B cell (primary cell): ENCODE results near the gene DDAH2. TPM values are rescaled to one million over a fixed set of nuclear protein-coding genes. Genes with fewer than 3 reads are reported as not detected.

Experiments
- ATAC-seq: fragments of 200-7000 bp; cut with Tn5 transposase; one replicate; pipeline ENCODE4 v1.10.0; 2021; ENCODE audit warnings: low read depth, mild to moderate bottlenecking, moderate number of reproducible peaks, moderate library complexity
- CTCF ChIA-PET: fragments of 350-600 bp; sonication (Branson Sonifier 250); formaldehyde crosslinking; loops from one replicate; lab custom pipeline; 2021; ENCODE audit warnings: antibody characterized with exemption, inconsistent platforms; lab: Charles Lee
- POLR2A ChIA-PET: fragments of 350-600 bp; sonication (Branson Sonifier 250); formaldehyde crosslinking; loops from one replicate; lab custom pipeline; 2021; ENCODE audit warnings: antibody characterized with exemption; lab: Charles Lee
- DNase-seq: peaks from one replicate; pipeline ENCODE4 v3.0.0; 2013
- H2AFZ ChIP-seq: 2 replicates; pipeline ENCODE4 v1.6.1; 2012; ENCODE audit warnings: mild to moderate bottlenecking, low read depth, low read length; ENCODE audit not compliant: insufficient read depth, poor library complexity, severe bottlenecking
- H3K27ac ChIP-seq, 2 donors: 1 replicate in 1 of 2; 2 replicates in 1 of 2; pipeline ENCODE4 v1.5.1; 2012 to 2013; ENCODE audit warnings: low read length in 2 of 2, mild to moderate bottlenecking in 2 of 2, moderate library complexity in 1 of 2
- H3K27me3 ChIP-seq, 4 experiments: fragments of 200-600 bp in 1 of 4; sonication (generic) in 1 of 4; replicated peaks in 1 of 4; 1 replicate in 2 of 4; 2 replicates in 2 of 4; pipeline versions ENCODE4 v1.6.1 to v1.7.0; 2013 to 2016; ENCODE audit warnings: low read length in 3 of 4, mild to moderate bottlenecking in 2 of 4, mixed read lengths in 1 of 4, moderate library complexity in 1 of 4; ENCODE audit not compliant: insufficient read depth in 4 of 4, control insufficient read depth in 3 of 4; ENCODE audit errors: control extremely low read depth in 1 of 4
- H3K36me3 ChIP-seq, 2 experiments: replicated peaks in 1 of 2; 1 replicate in 1 of 2; 2 replicates in 1 of 2; pipeline versions ENCODE4 v1.6.1 to v1.7.1; 2013; ENCODE audit warnings: low read length in 1 of 2; ENCODE audit not compliant: insufficient read depth in 2 of 2, control insufficient read depth in 1 of 2; ENCODE audit errors: control extremely low read depth in 1 of 2, extremely low read depth in 1 of 2
- H3K4me1 ChIP-seq, 2 donors: fragments of 200-600 bp in 1 of 2; sonication (generic) in 1 of 2; 1 replicate in 1 of 2; 2 replicates in 1 of 2; pipeline versions ENCODE4 v1.5.1 to v1.6.1; 2013 to 2017; ENCODE audit warnings: low read length in 2 of 2; ENCODE audit not compliant: control insufficient read depth in 2 of 2, insufficient read depth in 2 of 2
- H3K4me2 ChIP-seq: replicated peaks from 2 replicates; pipeline ENCODE3; 2012; ENCODE audit warnings: mild to moderate bottlenecking, low read depth, low read length; ENCODE audit not compliant: poor library complexity, severe bottlenecking
- H3K4me3 ChIP-seq, 5 experiments: fragments of 200-600 bp in 1 of 5; sonication (generic) in 1 of 5; 1 replicate in 3 of 5; 2 replicates in 2 of 5; pipeline versions ENCODE4 v1.5.1 to v1.7.0; 2011 to 2016; ENCODE audit warnings: low read length in 4 of 5, mild to moderate bottlenecking in 4 of 5, low read depth in 2 of 5, control low read depth in 1 of 5, moderate library complexity in 1 of 5; ENCODE audit not compliant: insufficient read depth in 1 of 5; ENCODE audit errors: control extremely low read depth in 1 of 5, extremely low read depth in 1 of 5
- H3K79me2 ChIP-seq: fragments of 200-600 bp; sonication (generic); one replicate; pipeline ENCODE4 v1.6.0; 2016; ENCODE audit warnings: low read length; ENCODE audit not compliant: control insufficient read depth, insufficient read depth
- H3K9ac ChIP-seq: fragments of 200-600 bp; sonication (generic); 2 replicates; pipeline ENCODE4 v1.6.1; 2017; ENCODE audit warnings: mild to moderate bottlenecking, low read length, moderate library complexity
- H3K9me3 ChIP-seq, 3 donors: one replicate each; pipeline versions ENCODE4 v1.6.1 to v1.7.1; 2013; ENCODE audit warnings: low read length in 2 of 3; ENCODE audit not compliant: control insufficient read depth in 2 of 3, insufficient read depth in 1 of 3; ENCODE audit errors: control extremely low read depth in 1 of 3
- H4K20me1 ChIP-seq: 2 replicates; pipeline ENCODE4 v1.6.0; 2012; ENCODE audit warnings: mild to moderate bottlenecking, low read length; ENCODE audit not compliant: insufficient read depth, control insufficient read depth, poor library complexity, severe bottlenecking
- H3K27ac Mint-ChIP-seq: one replicate; pipeline ENCODE4 v1.8.0; 2021; ENCODE audit warnings: mixed read lengths
- H3K27me3 Mint-ChIP-seq: one replicate; pipeline ENCODE4 v1.8.0; 2021; ENCODE audit warnings: mixed read lengths
- H3K4me1 Mint-ChIP-seq: one replicate; pipeline ENCODE4 v1.8.0; 2021; ENCODE audit warnings: mixed read lengths
- H3K4me3 Mint-ChIP-seq: one replicate; pipeline ENCODE4 v1.8.0; 2021; ENCODE audit warnings: mixed read lengths
- H3K9me3 Mint-ChIP-seq: one replicate; pipeline ENCODE4 v1.8.0; 2022; ENCODE audit warnings: mixed read lengths; ENCODE audit not compliant: insufficient read depth
- EZH2 ChIP-seq: IDR thresholded peaks from 2 replicates; pipeline ENCODE4 v1.6.1; 2012; ENCODE audit warnings: borderline replicate concordance, low read depth, mild to moderate bottlenecking, moderate library complexity, low read length; ENCODE audit not compliant: insufficient read depth, poor library complexity, severe bottlenecking
- WGBS: methylation state at CpG from one replicate; pipeline ENCODE4 v1.1.5; 2013; ENCODE audit warnings: missing lambda C conversion rate; ENCODE audit not compliant: insufficient coverage; 5-methylcytosine and 5-hydroxymethylcytosine counted together
- intact Hi-C: fragments of 100-400 bp; cut with micrococcal nuclease; formaldehyde crosslinking; loops from one replicate; pipeline ENCODE4 v1.10.0; 2022
- polyA plus RNA-seq: library from polyadenylated mRNA; depleted of rRNA; stranded (reverse); fragments of >200 nt; gene quantifications from 2 replicates; pipeline ENCODE4 v1.2.3, GENCODE V29; 2012
- total RNA-seq, 2 donors: library from RNA; stranded (reverse); fragments of 120-200 nt in 1 of 2; gene quantifications; 1 replicate in 1 of 2; 2 replicates in 1 of 2; pipeline versions ENCODE4 v1.2.3 to v1.2.4, GENCODE V29; 2013 to 2022
- TF ChIP-seq, protein P1 (sequence below): fragments of 200-600 bp; IDR thresholded peaks from one replicate; pipeline ENCODE4 v1.8.0; 2022; ENCODE audit warnings: antibody characterized with exemption, mild to moderate bottlenecking

The DDAH2 gene
- total and polyA plus RNA-seq, 2 donors (not counting 1 experiment from before 2014, with no cell fraction given), result 59.2 to 87.2 TPM

DNA sequence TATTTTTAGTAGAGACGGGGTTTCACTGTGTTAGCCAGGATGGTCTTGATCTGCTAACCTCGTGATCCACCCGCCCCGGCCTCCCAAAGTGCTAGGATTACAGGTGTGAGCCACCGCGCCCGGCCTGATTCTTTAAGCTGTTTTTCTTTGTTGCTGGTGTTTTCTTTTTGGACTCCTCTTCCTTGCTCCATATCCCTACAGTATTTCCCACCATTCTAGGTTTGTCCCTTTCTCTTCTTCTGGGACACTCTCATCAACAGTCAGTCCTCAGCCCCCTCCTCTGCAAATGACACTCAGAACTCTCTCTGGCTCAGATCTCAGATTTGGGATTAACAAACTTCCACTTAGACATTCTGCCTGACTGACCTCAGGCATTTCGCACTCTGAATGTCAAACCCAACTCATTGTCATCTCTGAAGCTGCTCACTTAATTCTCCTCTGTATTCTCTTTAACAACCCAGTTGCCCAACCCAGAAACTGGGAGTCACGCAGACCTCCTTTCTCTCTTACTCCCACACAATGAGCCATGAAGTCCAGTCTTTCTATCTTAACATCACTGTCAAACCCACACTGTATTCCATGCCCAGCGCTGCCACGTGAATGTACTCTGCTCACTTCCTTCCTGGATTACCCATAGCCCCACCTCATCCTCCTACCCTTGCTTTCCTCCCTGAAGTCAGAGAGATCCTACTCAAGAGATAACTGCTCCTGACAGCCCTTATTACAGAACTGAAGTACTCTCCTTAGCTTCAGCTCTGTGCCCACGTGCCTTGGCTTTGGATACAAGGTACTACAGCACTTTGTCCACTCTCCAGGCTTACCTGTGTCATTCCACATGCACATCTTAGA lies 3.4 kb downstream of the DDAH2 start:
- Mint-ChIP-seq H3K4me1 (peaks cover 66% of the 10 kb centered on the region), H3K27ac (peak overlapping the region; percentile 95), H3K27me3 (no peaks in the 10 kb centered on the region), H3K4me3 (no peak overlapping the region), H3K9me3 (no peaks in the 10 kb centered on the region)
- Histone ChIP-seq H3K79me2 (peaks cover 22% of the 10 kb centered on the region), H3K27ac (peak overlapping the region in 1 of 2 donors; percentile 11), H4K20me1 (peaks cover 6% of the 10 kb centered on the region), H3K4me1 (peaks cover 43 to 56% of the 10 kb centered on the region in 2 donors), H2AFZ (no peak overlapping the region), H3K36me3 (peaks cover 0 to 22% of the 10 kb centered on the region in 2 experiments), H3K4me2 (no peak overlapping the region), H3K4me3 (no peak overlapping the region), H3K9ac (no peak overlapping the region), H3K27me3 (no peaks in the 10 kb centered on the region), H3K9me3 (no peaks in the 10 kb centered on the region)
- TF ChIP-seq, protein P1, sequence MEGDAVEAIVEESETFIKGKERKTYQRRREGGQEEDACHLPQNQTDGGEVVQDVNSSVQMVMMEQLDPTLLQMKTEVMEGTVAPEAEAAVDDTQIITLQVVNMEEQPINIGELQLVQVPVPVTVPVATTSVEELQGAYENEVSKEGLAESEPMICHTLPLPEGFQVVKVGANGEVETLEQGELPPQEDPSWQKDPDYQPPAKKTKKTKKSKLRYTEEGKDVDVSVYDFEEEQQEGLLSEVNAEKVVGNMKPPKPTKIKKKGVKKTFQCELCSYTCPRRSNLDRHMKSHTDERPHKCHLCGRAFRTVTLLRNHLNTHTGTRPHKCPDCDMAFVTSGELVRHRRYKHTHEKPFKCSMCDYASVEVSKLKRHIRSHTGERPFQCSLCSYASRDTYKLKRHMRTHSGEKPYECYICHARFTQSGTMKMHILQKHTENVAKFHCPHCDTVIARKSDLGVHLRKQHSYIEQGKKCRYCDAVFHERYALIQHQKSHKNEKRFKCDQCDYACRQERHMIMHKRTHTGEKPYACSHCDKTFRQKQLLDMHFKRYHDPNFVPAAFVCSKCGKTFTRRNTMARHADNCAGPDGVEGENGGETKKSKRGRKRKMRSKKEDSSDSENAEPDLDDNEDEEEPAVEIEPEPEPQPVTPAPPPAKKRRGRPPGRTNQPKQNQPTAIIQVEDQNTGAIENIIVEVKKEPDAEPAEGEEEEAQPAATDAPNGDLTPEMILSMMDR, result no peak
- no peak for TF ChIP-seq EZH2
- ChIA-PET POLR2A (no interaction called here), CTCF (interaction anchor here (1.0 to 1.9 kb wide), 4 partner anchors 10 to 646 kb away, joined by 3 to 4 read pairs (median 4); partner anchors contain the start of genes HSPA1A, HSPA1L and LY6G6D)
- intact Hi-C loops, result loop anchor here (2.0 kb wide), 2 partner anchors 65 to 137 kb away; partner anchors contain the start of genes C6orf47 and NEU1
- no peak for ATAC-seq
- 62% methylated on average over 5 of the region's 12 CpGs for WGBS
- DNase-seq, result no peak
